ENCODE results near the gene AGBL1. TPM values are rescaled to one million over a fixed set of nuclear protein-coding genes. Genes with fewer than 3 reads are reported as not detected.

The AGBL1 gene
- polyA plus RNA-seq, 2 of the 4 experiments (the other 2 are of a cell fraction) = not detected

GRCh38 chr15:86917361-86917671 lies 837.6 kb downstream of the AGBL1 start (continued):
- TF ChIP-seq CTCF (IDR thresholded peaks at IDR 0.05) = no peak
- TF ChIP-seq JUNB (IDR thresholded peaks at IDR 0.05) = no peak
- TF ChIP-seq HEYL (CRISPR knock-in tag; IDR thresholded peaks at IDR 0.05) = no peak
- TF ChIP-seq FOXS1 (CRISPR knock-in tag; IDR thresholded peaks at IDR 0.05) = no peak

- Histone ChIP-seq H3K9me3 (no peaks in the 10 kb centered on the region), H3K4me1 (no peaks in the 10 kb centered on the region), H3K4me3 (no peak overlapping the region), H3K4me2 (no peak overlapping the region), H3K27ac (no peak overlapping the region)
- POLR2A ChIA-PET = no interaction called here
- DNase-seq (ENCODE audit: low read depth in 1 of 2, low spot score in 1 of 2) (no peak), FAIRE-seq (no peak), ATAC-seq (no peak)
- TF ChIP-seq EP300 (IDR thresholded peaks at IDR 0.05) = no peak
- CTCF ChIA-PET = interaction anchor here (0.5 to 0.7 kb wide), 3 partner anchors 20 to 1514 kb away, joined by 3 read pairs; no protein-coding TSS in a partner anchor
- WGBS (ENCODE audit: missing lambda C conversion rate) = 28% methylated on average over 4 of the region's 4 CpGs
Measured at GRCh38 chr15:86919581-86919980, 839.9 kb downstream of the AGBL1 start.

- no peak for ATAC-seq
- Histone ChIP-seq H3K4me1 (no peaks in the 10 kb centered on the region), H3K27ac (no peak overlapping the region), H3K9me3 (no peaks in the 10 kb centered on the region), H3K4me3 (no peak overlapping the region), H3K4me2 (no peak overlapping the region)
- DNase-seq (ENCODE audit: low read depth in 1 of 2, low spot score in 1 of 2) = no peak
- WGBS (ENCODE audit: missing lambda C conversion rate) = 0% methylated on average over 2 of the region's 2 CpGs
- TF ChIP-seq KDM5A (IDR thresholded peaks at IDR 0.05) (no peak), KDM1A (IDR thresholded peaks at IDR 0.05; ENCODE audit: low read depth) (no peak), ELK1 (IDR thresholded peaks at IDR 0.05; ENCODE audit: low read depth, low read length) (no peak), ZFP36 (IDR thresholded peaks at IDR 0.05; ENCODE audit: borderline replicate concordance, partially characterized antibody) (no peak), CHD2 (IDR thresholded peaks at IDR 0.05; ENCODE audit: low read length, partially characterized antibody) (no peak), RARB (CRISPR knock-in tag; IDR thresholded peaks at IDR 0.05) (no peak), USF2 (IDR thresholded peaks at IDR 0.05) (no peak), CEBPB (IDR thresholded peaks at IDR 0.05) (no peak), EP300 (IDR thresholded peaks at IDR 0.05) (no peak), TP53 (CRISPR knock-in tag; IDR thresholded peaks at IDR 0.05) (no peak), RCOR1 (IDR thresholded peaks at IDR 0.05; ENCODE audit: low read depth, low read length) (no peak), HOXB5 (CRISPR knock-in tag; IDR thresholded peaks at IDR 0.05) (no peak), FOSB (CRISPR knock-in tag; IDR thresholded peaks at IDR 0.05) (no peak), PHF8 (IDR thresholded peaks at IDR 0.05; ENCODE audit: borderline replicate concordance, low read depth) (no peak), EHF (CRISPR knock-in tag; IDR thresholded peaks at IDR 0.05) (no peak), NR3C1 (IDR thresholded peaks at IDR 0.05) (no peak), HOXB13 (CRISPR knock-in tag; IDR thresholded peaks at IDR 0.05; ENCODE audit: low read depth) (no peak), GATA3 (IDR thresholded peaks at IDR 0.05; ENCODE audit: borderline replicate concordance) (no peak)
- CTCF ChIA-PET = interaction anchor here (0.6 kb wide), 1 partner anchor 1042 kb away, joined by 3 read pairs; no protein-coding TSS in a partner anchor
- no peak for FAIRE-seq
- POLR2A ChIA-PET = no interaction called here
Measured at GRCh38 chr15:86929461-86929860, 849.8 kb downstream of the AGBL1 start.

Data from A549 (cell line).